HG02870 (cell line): ENCODE results near the gene EYS.

Source experiments
- ATAC-seq: cut with Tn5 transposase; IDR thresholded peaks from one replicate; pipeline ENCODE4 v1.9.1; 2021; ENCODE audit warnings: mild to moderate bottlenecking, moderate library complexity; ENCODE audit not compliant: unreplicated experiment

Gene EYS

GRCh38 chr6:64750910-64751309, 956.1 kb downstream of the EYS start:
- no peak for ATAC-seq

DNA sequence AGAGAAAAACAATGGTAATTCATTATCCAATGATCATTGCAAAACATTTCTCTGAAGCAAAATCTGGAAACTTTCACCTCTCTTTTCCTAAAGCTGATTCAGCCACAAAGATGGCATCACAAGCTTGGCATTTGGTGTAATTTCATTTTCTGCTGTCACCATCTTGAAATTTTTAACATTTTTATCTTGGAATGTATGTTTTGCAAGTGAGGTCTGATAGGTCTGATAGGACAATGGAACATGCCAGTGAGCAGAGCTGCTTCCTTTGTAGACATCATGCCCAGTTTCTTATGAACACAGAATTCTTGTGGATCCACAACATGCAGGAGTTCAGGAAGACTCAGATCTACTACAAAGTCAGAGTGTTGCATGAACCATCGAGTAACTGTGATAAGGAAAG, 969.6 kb downstream of the EYS start:
- ATAC-seq, result no peak

GRCh38 chr6:64736421-64736950, 970.5 kb downstream of the EYS start:
- no peak for ATAC-seq

GRCh38 chr6:64733433-64733832, 973.6 kb downstream of the EYS start:
- ATAC-seq, result no peak

DNA sequence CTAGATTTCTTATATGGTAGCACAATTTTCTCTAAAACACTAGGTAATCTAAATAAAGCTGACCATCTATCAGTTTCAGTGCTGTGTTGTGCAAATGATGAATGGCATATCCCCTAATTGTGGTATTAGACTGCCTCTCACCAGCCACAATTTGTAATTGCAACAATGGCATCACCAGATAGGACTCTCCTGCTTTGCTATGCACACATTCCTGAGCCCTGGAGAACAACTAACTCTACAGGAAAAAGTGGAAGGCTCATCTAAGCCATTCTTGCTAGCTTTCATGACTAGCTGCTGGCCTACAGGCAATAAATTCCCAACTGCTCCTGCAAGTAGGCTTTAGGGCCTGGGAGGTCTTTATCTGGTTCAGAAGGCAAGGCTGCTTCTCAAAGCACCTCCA, 974.1 kb downstream of the EYS start:
- no peak for ATAC-seq

DNA sequence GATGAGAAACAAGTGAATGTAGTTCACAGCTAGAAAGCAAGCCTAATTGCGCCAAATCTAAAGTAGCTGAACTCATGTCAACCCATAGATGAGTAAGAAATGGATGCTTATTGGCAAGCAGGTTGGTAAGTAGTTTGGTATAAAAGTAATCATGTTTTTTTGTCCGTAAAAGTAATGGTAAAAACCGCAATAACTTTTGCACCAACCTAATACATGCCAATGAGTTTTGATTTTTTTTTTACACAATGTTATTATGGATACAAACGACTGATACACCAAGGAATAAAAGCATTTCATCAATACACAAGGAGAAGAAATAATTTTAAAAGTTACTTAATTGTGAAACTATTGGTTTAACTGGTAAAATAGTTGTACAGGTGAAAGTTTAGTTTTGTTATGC, 977.5 kb downstream of the EYS start:
- ATAC-seq, result no peak

GRCh38 chr6:64727075-64727474, 980.0 kb downstream of the EYS start:
- no peak for ATAC-seq

- no peak for ATAC-seq
Measured at GRCh38 chr6:64724091-64724490, 982.9 kb downstream of the EYS start.

- ATAC-seq, result no peak
Measured at GRCh38 chr6:64723327-64724058, 983.5 kb downstream of the EYS start.

DNA sequence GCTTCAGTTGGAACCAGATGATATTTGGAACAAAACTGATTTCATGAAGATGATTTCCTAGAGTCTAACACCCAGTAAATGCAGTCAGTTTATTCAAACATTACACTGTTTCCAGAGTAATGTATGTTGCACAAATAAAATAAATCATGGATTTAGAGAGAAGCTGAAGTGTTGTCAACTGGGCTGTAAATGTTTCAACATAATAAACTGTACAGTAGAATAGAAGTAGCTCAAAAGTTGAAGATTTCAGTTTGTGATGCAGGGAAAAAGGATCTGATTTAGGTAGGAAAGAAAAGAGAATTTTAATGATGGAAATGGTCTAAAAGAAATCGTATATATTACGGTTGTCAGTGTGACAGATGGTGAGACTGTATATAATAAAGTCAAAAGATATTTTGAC, 985.2 kb downstream of the EYS start:
- no peak for ATAC-seq

DNA sequence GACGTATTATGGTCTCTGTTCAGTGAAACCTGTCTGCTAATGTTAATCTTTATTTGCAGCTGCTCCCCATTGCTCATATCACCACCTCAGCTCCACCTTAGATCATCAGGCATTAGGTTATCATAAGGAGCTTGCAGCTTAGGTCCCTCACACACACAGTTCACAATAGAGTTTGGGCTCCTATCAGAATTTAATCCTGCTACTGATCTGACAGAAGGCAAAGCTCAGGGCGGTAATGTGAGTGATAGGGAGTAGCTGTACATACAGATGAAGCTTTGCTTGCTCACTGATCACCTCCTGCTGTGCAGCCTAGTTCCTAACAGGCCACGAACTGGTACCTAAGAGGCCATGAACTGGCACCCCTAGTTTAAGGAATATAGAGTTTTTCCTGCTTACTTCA, 989.7 kb downstream of the EYS start:
- no peak for ATAC-seq

DNA sequence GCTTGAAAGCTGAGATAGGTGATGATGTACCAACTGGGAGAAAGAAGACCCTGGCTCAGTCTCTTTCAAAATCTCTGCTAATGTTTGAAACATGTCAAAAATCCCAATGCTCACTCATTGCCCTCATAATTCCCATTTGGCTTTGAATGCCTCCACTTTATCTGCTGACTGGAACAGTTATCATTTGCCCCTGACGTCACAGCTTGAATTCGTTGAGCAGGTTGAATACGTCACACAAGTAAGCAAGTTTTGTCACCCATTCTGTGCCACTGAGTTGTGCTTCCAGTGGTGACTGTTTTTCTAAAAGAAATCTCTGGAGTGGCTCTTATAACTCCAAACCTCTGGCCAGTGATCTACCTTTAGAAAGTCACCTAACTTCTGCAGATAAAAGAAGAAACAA, 991.4 kb downstream of the EYS start:
- ATAC-seq, result no peak

GRCh38 chr6:64714073-64714472, 993.0 kb downstream of the EYS start:
- no peak for ATAC-seq

DNA sequence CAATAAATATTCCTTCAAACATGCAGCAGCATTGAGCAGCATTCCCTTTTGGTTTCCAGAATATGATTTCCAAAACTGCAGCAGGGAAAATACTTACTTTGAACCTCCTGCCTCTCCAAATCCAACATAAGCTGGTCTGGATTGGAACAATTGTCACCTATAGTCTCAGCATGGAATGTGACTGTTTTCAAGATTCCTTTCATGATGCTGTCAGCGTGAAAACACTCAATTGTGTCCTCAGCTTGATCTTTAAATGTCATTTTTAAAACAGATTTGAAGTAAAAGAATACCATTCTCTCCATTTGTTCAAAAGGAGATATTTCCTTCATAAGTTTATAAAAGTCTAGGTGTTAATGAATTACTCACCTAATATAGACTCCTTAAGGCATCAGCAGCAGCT, 993.9 kb downstream of the EYS start:
- ATAC-seq, result no peak

DNA sequence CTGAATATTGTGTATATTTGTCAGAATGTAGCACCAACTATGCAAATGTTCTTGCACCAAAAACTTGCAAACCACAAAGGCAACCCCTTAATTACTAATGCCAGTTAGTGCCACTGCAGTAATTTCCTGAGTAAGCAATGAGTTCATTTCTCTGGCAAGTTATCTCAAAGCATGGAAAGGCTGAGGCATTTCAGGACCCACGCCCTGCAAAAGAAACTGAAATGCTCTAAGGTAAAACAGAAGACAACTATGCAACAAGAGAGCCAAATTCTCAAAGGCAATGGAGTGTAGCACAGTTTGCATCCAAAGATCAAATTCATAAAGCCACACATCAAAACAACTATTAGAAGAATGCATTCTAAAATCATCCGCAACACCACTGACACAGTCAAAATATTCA, 994.4 kb downstream of the EYS start:
- ATAC-seq, result no peak

GRCh38 chr6:64703922-64704321, 1003.1 kb downstream of the EYS start:
- ATAC-seq, result no peak

- ATAC-seq, result no peak
Measured at GRCh38 chr6:64696053-64696452, 1011.0 kb downstream of the EYS start.

GRCh38 chr6:64694356-64694755, 1012.7 kb downstream of the EYS start:
- ATAC-seq, result no peak

GRCh38 chr6:64691064-64691463, 1016.0 kb downstream of the EYS start:
- no peak for ATAC-seq

GRCh38 chr6:64685401-64685800, 1021.6 kb downstream of the EYS start:
- no peak for ATAC-seq

DNA sequence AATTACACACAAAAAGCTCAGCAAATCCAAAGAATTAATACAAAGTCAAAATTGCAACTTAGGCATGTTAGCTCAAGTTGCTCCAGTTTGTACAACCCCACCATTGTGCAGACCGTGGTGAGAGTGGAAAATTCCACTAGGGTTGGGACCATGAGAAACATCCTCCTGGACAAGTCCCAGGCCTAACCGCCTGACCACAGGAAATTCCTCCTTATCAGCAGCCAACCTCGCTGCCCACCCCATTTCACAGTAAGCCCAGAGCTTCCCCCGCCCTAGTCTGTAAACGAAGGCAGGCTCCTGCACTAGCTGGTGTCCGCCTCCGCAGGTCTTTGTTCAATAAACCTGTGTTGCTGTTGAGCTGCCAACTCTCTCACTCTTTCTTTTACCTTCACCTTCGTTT, 1023.3 kb downstream of the EYS start:
- no peak for ATAC-seq

DNA sequence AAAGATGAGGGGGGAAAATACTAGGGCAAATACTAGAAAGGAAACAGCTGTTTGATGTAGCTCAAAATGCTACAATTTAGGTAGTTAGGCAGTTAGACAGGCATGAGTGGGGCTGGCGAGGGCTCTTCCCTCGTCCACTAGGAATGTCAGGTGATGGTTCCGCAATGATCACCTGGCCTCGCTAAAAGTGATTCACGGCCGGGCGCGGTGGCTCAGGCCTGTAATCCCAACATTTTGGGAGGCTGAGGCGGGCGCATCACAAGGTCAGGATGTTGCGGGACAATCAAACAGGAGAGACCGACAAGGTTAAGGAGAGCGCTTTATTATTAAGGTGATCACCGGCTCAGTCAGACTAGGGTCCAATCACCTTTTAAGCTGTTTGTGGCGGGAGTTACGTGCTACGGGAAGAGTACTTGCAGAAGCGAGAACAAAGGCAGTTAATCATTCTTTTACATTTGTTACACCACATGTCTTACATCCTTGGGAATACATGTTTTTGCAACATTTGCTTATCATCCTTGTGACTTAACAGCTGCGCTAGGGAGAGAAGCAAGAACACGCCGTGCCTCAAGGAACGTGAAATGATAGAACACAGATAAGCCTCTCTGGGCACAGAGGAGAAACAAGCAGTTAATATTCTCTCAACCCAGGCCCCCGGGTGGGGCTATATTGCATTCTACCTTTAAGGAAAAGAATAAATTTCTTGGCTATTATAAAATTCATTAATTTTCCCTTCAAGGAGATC, 1025.4 kb downstream of the EYS start:
- ATAC-seq, result no peak
